Measurements from ENCODE around the gene ADCY3. TPM values are rescaled to one million over a fixed set of nuclear protein-coding genes. Genes with fewer than 3 reads are reported as not detected.

The ADCY3 gene
- total and polyA plus RNA-seq, 7 experiments from 2014 or later: 2.0 to 44.7 (median 5.1) TPM

DNA sequence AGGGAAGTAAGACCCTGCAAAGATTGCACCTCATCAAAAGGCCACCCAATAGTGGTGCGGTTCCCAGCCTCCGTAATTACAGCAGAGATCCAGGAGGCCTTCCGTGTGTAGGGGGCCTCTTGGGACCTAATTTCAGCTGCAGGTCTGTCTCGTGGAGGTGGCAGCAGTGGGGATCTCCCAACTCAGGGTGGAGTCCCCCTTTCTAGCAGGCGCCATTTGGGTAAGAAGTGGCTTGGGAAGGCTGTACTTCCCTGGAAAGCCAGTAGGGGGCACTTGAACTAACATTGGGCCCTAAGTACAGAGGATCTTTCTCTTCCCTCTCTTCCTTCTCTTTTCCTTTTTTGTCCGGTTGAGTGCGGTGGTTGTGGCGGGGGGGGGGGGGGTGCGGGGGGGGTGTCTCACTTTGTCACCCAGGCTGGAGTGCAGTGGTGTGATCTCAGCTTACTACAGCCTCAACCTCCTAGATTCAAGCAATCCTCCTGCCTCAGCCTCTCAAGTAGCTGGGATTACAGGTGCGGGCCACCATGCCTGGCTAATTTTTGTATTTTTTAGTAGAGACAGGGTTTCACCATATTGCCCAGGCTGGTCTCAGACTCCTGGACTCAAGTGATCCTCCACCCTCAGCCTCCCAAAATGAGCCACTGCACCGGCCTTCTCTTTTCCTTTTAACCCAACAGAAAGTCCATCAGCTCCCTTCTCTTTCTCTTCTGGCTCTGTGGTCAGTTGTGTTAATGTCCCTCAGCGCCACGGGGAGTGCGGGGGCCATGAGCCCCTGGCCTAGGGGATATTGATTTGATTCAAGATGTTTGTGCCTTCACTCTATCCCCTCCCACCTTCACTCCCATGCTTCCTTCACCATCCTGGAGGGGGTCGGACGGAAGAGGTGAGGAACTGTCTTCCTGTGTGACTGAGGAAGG is 94.8 kb downstream of the ADCY3 start:
- ChIA-PET CTCF (interaction anchor here (0.7 to 3.9 kb wide), 4 partner anchors 10 to 416 kb away, joined by 4 to 80 read pairs (median 12); no protein-coding TSS in a partner anchor), POLR2A (no interaction called here)
- DNase-seq: peak in 4 of 9 donors; percentile 10 to 25 (median 16)
- Mint-ChIP-seq H3K4me1 (peaks cover 4 to 23% (median 7%) of the 10 kb centered on the region in 7 donors), H3K27me3 (no peaks in the 10 kb centered on the region), H3K27ac (peak overlapping the region in 2 of 9 donors; percentile 41 to 87), H3K4me3 (no peak overlapping the region), H3K9me3 (no peaks in the 10 kb centered on the region), H3K36me3 (peaks cover 0 to 16% (median 5%) of the 10 kb centered on the region in 5 donors)
- H3K36me3 ChIP-seq (ENCODE audit: control insufficient read depth in 2 of 3, insufficient read depth in 3 of 3, low read length in 3 of 3): peaks cover 0 to 28% (median 0%) of the 10 kb centered on the region in 3 experiments
- no peak overlapping the region for H3K27ac ChIP-seq (ENCODE audit: low read depth, low read length)
- peaks cover 0 to 4% of the 10 kb centered on the region in 2 donors for H3K4me1 ChIP-seq (ENCODE audit: control insufficient read depth in 2 of 2, insufficient read depth in 2 of 2, low read length in 2 of 2)
- no peak for ATAC-seq
- intact Hi-C loops (cut with micrococcal nuclease): loop anchor here (5.0 kb wide), 2 partner anchors 302 to 372 kb away; no protein-coding TSS in a partner anchor
- no peaks in the 10 kb centered on the region for H3K27me3 ChIP-seq (ENCODE audit: control insufficient read depth in 2 of 2, insufficient read depth in 2 of 2, low read length in 2 of 2)
- H3K9me3 ChIP-seq (ENCODE audit: control insufficient read depth in 2 of 3, low read length in 3 of 3): no peaks in the 10 kb centered on the region
- H3K4me3 ChIP-seq (ENCODE audit: low read length): no peak overlapping the region

GRCh38 chr2:24824071-24824588 is 95.9 kb downstream of the ADCY3 start:
- ATAC-seq (no peak), DNase-seq (peak in 1 of 9 donors; percentile 15)
- Histone ChIP-seq H3K27me3 (ENCODE audit: control insufficient read depth in 2 of 2, insufficient read depth in 2 of 2, low read length in 2 of 2) (no peaks in the 10 kb centered on the region), H3K4me3 (ENCODE audit: low read length) (no peak overlapping the region), H3K9me3 (ENCODE audit: control insufficient read depth in 2 of 3, low read length in 3 of 3) (no peaks in the 10 kb centered on the region), H3K4me1 (ENCODE audit: control insufficient read depth in 2 of 2, insufficient read depth in 2 of 2, low read length in 2 of 2) (peaks cover 0 to 4% of the 10 kb centered on the region in 2 donors), H3K27ac (ENCODE audit: low read depth, low read length) (no peak overlapping the region), H3K36me3 (ENCODE audit: control insufficient read depth in 2 of 3, insufficient read depth in 3 of 3, low read length in 3 of 3) (peaks cover 0 to 37% (median 0%) of the 10 kb centered on the region in 3 experiments)
- intact Hi-C loops (cut with micrococcal nuclease): no loop called here
- ChIA-PET POLR2A (no interaction called here), CTCF (interaction anchor here (0.7 to 2.1 kb wide), 3 partner anchors 86 to 415 kb away, joined by 3 to 4 read pairs (median 3); no protein-coding TSS in a partner anchor)
- H3K36me3 Mint-ChIP-seq: peaks cover 0 to 18% (median 5%) of the 10 kb centered on the region in 5 donors
- H3K4me3 Mint-ChIP-seq: no peak overlapping the region
- peaks cover 4 to 23% (median 7%) of the 10 kb centered on the region in 7 donors for H3K4me1 Mint-ChIP-seq
- H3K27ac Mint-ChIP-seq: no peak overlapping the region
- H3K27me3 Mint-ChIP-seq: no peaks in the 10 kb centered on the region
- H3K9me3 Mint-ChIP-seq: no peaks in the 10 kb centered on the region

GRCh38 chr2:24822049-24822706 is 97.9 kb downstream of the ADCY3 start:
- H3K27me3 Mint-ChIP-seq: no peaks in the 10 kb centered on the region
- Histone ChIP-seq H3K4me1 (ENCODE audit: control insufficient read depth in 2 of 2, insufficient read depth in 2 of 2, low read length in 2 of 2) (peaks cover 0 to 4% of the 10 kb centered on the region in 2 donors), H3K4me3 (ENCODE audit: low read length) (no peak overlapping the region), H3K36me3 (ENCODE audit: control insufficient read depth in 2 of 3, insufficient read depth in 3 of 3, low read length in 3 of 3) (peaks cover 0 to 42% (median 0%) of the 10 kb centered on the region in 3 experiments), H3K27ac (ENCODE audit: low read depth, low read length) (no peak overlapping the region), H3K27me3 (ENCODE audit: control insufficient read depth in 2 of 2, insufficient read depth in 2 of 2, low read length in 2 of 2) (no peaks in the 10 kb centered on the region), H3K9me3 (ENCODE audit: control insufficient read depth in 2 of 3, low read length in 3 of 3) (no peaks in the 10 kb centered on the region)
- ChIA-PET POLR2A (no interaction called here), CTCF (interaction anchor here (1.2 kb wide), 1 partner anchor 412 kb away, joined by 5 read pairs; no protein-coding TSS in a partner anchor)
- intact Hi-C loops (cut with micrococcal nuclease): no loop called here
- no peak overlapping the region for H3K27ac Mint-ChIP-seq
- no peak overlapping the region for H3K4me3 Mint-ChIP-seq
- no peaks in the 10 kb centered on the region for H3K9me3 Mint-ChIP-seq
- DNase-seq (peak in 1 of 9 donors; percentile 10), ATAC-seq (no peak)
- peaks cover 0 to 25% (median 5%) of the 10 kb centered on the region in 5 donors for H3K36me3 Mint-ChIP-seq
- H3K4me1 Mint-ChIP-seq: peaks cover 0 to 20% (median 4%) of the 10 kb centered on the region in 7 donors

DNA sequence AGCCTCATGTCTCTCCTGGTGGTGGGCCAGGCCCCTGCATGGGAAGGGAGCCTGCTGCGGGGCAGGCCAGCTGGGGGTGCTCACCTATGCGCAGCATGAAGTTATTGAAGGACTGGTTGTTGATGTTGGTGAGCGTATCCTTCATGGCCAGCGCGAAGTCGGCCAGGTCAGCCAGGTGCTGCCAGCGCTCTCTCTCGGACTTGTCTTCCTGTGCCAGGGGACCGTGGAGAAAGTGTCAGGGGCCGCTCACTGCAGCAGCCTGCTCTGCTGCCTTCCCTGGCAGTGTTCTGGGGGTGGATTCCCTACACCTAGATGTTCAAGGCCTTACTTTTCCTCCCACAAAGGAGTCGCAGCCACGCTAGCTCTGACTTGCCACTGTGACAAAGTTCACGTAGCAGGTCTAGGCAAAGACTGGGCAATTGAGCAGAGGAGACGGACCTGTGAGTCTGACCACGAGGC is 98.6 kb downstream of the ADCY3 start:
- no peak for ATAC-seq
- H3K4me1 Mint-ChIP-seq: peaks cover 0 to 14% (median 2%) of the 10 kb centered on the region in 7 donors
- no peaks in the 10 kb centered on the region for H3K27me3 ChIP-seq (ENCODE audit: control insufficient read depth in 2 of 2, insufficient read depth in 2 of 2, low read length in 2 of 2)
- H3K9me3 ChIP-seq (ENCODE audit: control insufficient read depth in 2 of 3, low read length in 3 of 3): no peaks in the 10 kb centered on the region
- H3K36me3 Mint-ChIP-seq: peaks cover 2 to 32% (median 11%) of the 10 kb centered on the region in 5 donors
- H3K27ac ChIP-seq (ENCODE audit: low read depth, low read length): no peak overlapping the region
- no peaks in the 10 kb centered on the region for H3K9me3 Mint-ChIP-seq
- H3K4me3 ChIP-seq (ENCODE audit: low read length): no peak overlapping the region
- ChIA-PET POLR2A (no interaction called here), CTCF (no interaction called here)
- no peaks in the 10 kb centered on the region for H3K27me3 Mint-ChIP-seq
- H3K27ac Mint-ChIP-seq: no peak overlapping the region
- intact Hi-C loops (cut with micrococcal nuclease): no loop called here
- DNase-seq: no peak
- peaks cover 0 to 4% of the 10 kb centered on the region in 2 donors for H3K4me1 ChIP-seq (ENCODE audit: control insufficient read depth in 2 of 2, insufficient read depth in 2 of 2, low read length in 2 of 2)
- H3K4me3 Mint-ChIP-seq: no peak overlapping the region
- H3K36me3 ChIP-seq (ENCODE audit: control insufficient read depth in 2 of 3, insufficient read depth in 3 of 3, low read length in 3 of 3): peaks cover 0 to 43% (median 0%) of the 10 kb centered on the region in 3 experiments

DNA sequence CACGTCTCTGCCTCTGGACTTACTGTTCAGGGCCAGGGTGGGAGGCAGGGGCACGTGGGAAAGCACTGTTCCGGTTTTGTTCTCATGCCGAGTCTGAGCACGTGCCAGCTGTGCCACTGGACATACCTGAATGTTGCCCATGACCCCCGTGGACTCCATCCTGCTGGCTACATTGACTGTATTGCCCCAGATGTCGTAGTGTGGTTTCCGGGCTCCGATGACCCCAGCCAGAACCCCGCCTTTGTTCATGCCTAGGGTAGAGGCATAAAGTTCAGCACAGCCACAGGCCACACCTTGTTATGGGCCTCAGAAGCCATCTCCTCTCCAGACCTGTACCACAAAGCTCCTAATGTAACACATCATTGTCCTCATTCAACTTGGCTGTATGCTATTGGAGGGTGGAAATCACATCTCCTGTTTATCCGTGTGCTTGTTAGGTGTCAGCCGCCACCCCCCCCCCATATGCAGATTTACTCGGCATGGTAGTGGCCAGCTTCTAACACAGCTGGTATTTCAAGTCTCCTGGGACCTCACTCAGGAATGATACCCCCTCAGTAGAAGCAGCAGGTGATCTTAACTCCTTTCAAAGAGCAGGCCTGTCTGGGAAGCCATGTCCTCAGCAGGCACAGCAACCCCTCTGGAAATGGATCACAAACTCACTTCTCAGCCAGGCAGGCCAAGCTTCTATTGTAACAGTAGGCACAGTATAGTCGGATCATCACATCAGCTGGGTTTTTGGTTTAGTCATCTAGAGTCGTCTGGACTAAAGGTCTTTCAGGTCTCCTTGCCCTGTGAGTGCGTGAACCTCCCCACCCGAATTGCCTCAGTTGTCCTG is 99.2 kb downstream of the ADCY3 start:
- POLR2A ChIA-PET: no interaction called here
- DNase-seq: peak in 1 of 9 donors; percentile 16
- no peak overlapping the region for H3K4me3 ChIP-seq (ENCODE audit: low read length)
- no peaks in the 10 kb centered on the region for H3K27me3 ChIP-seq (ENCODE audit: control insufficient read depth in 2 of 2, insufficient read depth in 2 of 2, low read length in 2 of 2)
- Mint-ChIP-seq H3K36me3 (peaks cover 6 to 36% (median 11%) of the 10 kb centered on the region in 5 donors), H3K27me3 (no peaks in the 10 kb centered on the region), H3K4me1 (peaks cover 0 to 7% (median 0%) of the 10 kb centered on the region in 7 donors), H3K27ac (no peak overlapping the region), H3K9me3 (no peaks in the 10 kb centered on the region), H3K4me3 (no peak overlapping the region)
- H3K9me3 ChIP-seq (ENCODE audit: control insufficient read depth in 2 of 3, low read length in 3 of 3): no peaks in the 10 kb centered on the region
- H3K27ac ChIP-seq (ENCODE audit: low read depth, low read length): no peak overlapping the region
- no peaks in the 10 kb centered on the region for H3K4me1 ChIP-seq (ENCODE audit: control insufficient read depth in 2 of 2, insufficient read depth in 2 of 2, low read length in 2 of 2)
- H3K36me3 ChIP-seq (ENCODE audit: control insufficient read depth in 2 of 3, insufficient read depth in 3 of 3, low read length in 3 of 3): peaks cover 0 to 48% (median 0%) of the 10 kb centered on the region in 3 experiments
- CTCF ChIA-PET: interaction anchor here (2.0 kb wide), 1 partner anchor 12 kb away, joined by 4 read pairs; no protein-coding TSS in a partner anchor
- ATAC-seq: no peak
- intact Hi-C loops (cut with micrococcal nuclease): no loop called here

DNA sequence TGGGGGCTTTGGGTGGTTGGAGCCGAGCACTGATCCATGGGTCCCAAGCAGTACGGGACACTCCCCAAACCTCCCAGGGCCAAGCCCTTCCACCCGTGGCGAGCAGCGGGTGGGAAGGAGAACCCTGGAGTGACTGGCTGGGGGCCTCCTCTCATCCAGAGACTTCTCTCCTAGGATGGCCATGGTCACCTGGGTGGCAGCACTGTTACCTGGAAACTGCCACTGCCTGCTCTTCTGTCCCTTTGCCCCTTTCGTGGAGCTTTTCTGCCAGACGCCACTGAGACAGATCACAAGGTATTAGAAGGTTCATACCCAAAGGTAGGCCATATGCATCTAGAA is 99.9 kb downstream of the ADCY3 start:
- Histone ChIP-seq H3K36me3 (ENCODE audit: control insufficient read depth in 2 of 3, insufficient read depth in 3 of 3, low read length in 3 of 3) (peaks cover 0 to 48% (median 2%) of the 10 kb centered on the region in 3 experiments), H3K9me3 (ENCODE audit: control insufficient read depth in 2 of 3, low read length in 3 of 3) (no peaks in the 10 kb centered on the region), H3K27me3 (ENCODE audit: control insufficient read depth in 2 of 2, insufficient read depth in 2 of 2, low read length in 2 of 2) (no peaks in the 10 kb centered on the region), H3K4me1 (ENCODE audit: control insufficient read depth in 2 of 2, insufficient read depth in 2 of 2, low read length in 2 of 2) (no peaks in the 10 kb centered on the region), H3K27ac (ENCODE audit: low read depth, low read length) (no peak overlapping the region), H3K4me3 (ENCODE audit: low read length) (no peak overlapping the region)
- Mint-ChIP-seq H3K36me3 (peaks cover 8 to 42% (median 12%) of the 10 kb centered on the region in 5 donors), H3K27me3 (no peaks in the 10 kb centered on the region), H3K4me3 (no peak overlapping the region), H3K4me1 (peaks cover 0 to 7% (median 0%) of the 10 kb centered on the region in 7 donors), H3K27ac (no peak overlapping the region), H3K9me3 (no peaks in the 10 kb centered on the region)
- ATAC-seq (no peak), DNase-seq (no peak)
- intact Hi-C loops (cut with micrococcal nuclease): no loop called here
- ChIA-PET POLR2A (no interaction called here), CTCF (interaction anchor here (2.0 kb wide), 1 partner anchor 11 kb away, joined by 4 read pairs; no protein-coding TSS in a partner anchor)
